CD4-positive, alpha-beta T cell (primary cell): Measurements from ENCODE around the gene COPS3. TPM values are rescaled to one million over a fixed set of nuclear protein-coding genes. Genes with fewer than 3 reads are reported as not detected.

Experiments used
- ATAC-seq: fragments of 200-7000 bp; cut with Tn5 transposase; one replicate; pipeline ENCODE4 v1.10.0; 2022; ENCODE audit warnings: mild to moderate bottlenecking; ENCODE audit not compliant: poor library complexity
- CTCF ChIA-PET: fragments of 350-600 bp; sonication (Branson Sonifier 250); formaldehyde crosslinking; loops from one replicate; lab custom pipeline; 2021; ENCODE audit warnings: antibody characterized with exemption, inconsistent platforms; lab: Charles Lee
- POLR2A ChIA-PET: fragments of 350-600 bp; sonication (Branson Sonifier 250); formaldehyde crosslinking; loops from one replicate; lab custom pipeline; 2021; ENCODE audit warnings: antibody characterized with exemption, inconsistent platforms; lab: Charles Lee
- DNase-seq, 14 experiments: peaks; one replicate each; pipeline ENCODE4 v3.0.0-alpha.2; 2013 to 2020; ENCODE audit warnings: mixed read lengths in 2 of 14
- H3K27ac ChIP-seq, 2 donors: one replicate each; pipeline versions ENCODE4 v1.5.1 to v1.7.0; 2013; ENCODE audit warnings: low read length in 2 of 2, low read depth in 1 of 2, mild to moderate bottlenecking in 1 of 2
- H3K27me3 ChIP-seq, 2 experiments: 1 replicate in 1 of 2; 2 replicates in 1 of 2; pipeline versions ENCODE4 v1.6.1 to v1.7.0; 2013; ENCODE audit warnings: low read length in 2 of 2, control low read depth in 1 of 2, mild to moderate bottlenecking in 1 of 2, moderate library complexity in 1 of 2; ENCODE audit not compliant: insufficient read depth in 2 of 2, control insufficient read depth in 1 of 2
- H3K36me3 ChIP-seq: one replicate; pipeline ENCODE4 v1.6.1; 2013; ENCODE audit warnings: low read length, control low read depth; ENCODE audit not compliant: insufficient read depth
- H3K4me1 ChIP-seq: one replicate; pipeline ENCODE4 v1.6.1; 2013; ENCODE audit warnings: low read length, control low read depth; ENCODE audit not compliant: insufficient read depth
- H3K4me3 ChIP-seq: one replicate; pipeline ENCODE4 v1.5.1; 2013; ENCODE audit warnings: mild to moderate bottlenecking, low read length, moderate library complexity
- H3K9me3 ChIP-seq, 2 experiments: 1 replicate in 1 of 2; 2 replicates in 1 of 2; pipeline versions ENCODE4 v1.6.1 to v1.7.0; 2013; ENCODE audit warnings: low read length in 2 of 2, mild to moderate bottlenecking in 2 of 2, control low read depth in 1 of 2, moderate library complexity in 1 of 2; ENCODE audit not compliant: control insufficient read depth in 1 of 2, insufficient read depth in 1 of 2
- H3K27ac Mint-ChIP-seq: one replicate; pipeline ENCODE4 v1.8.0; 2020; ENCODE audit warnings: mixed read lengths
- H3K27me3 Mint-ChIP-seq: one replicate; pipeline ENCODE4 v1.8.0; 2021; ENCODE audit warnings: mixed read lengths
- H3K36me3 Mint-ChIP-seq: one replicate; pipeline ENCODE4 v1.8.0; 2021; ENCODE audit warnings: low read depth, mixed read lengths
- H3K4me1 Mint-ChIP-seq: one replicate; pipeline ENCODE4 v1.8.0; 2021; ENCODE audit warnings: low read depth, mixed read lengths
- H3K4me3 Mint-ChIP-seq: one replicate; pipeline ENCODE4 v1.8.0; 2020; ENCODE audit warnings: mild to moderate bottlenecking, mixed read lengths
- H3K9me3 Mint-ChIP-seq: one replicate; pipeline ENCODE4 v1.8.0; 2020; ENCODE audit warnings: mixed read lengths
- CTCF ChIP-seq: fragments of 200-600 bp; IDR thresholded peaks from one replicate; pipeline ENCODE4 v1.8.0; 2022; ENCODE audit warnings: antibody characterized with exemption, mild to moderate bottlenecking
- intact Hi-C, 2 experiments: fragments of 100-400 bp; cut with DNase I in 1 of 2; cut with micrococcal nuclease in 1 of 2; formaldehyde crosslinking; loops; one replicate each; pipeline versions ENCODE4 v1.15.1 to v1.9.0; 2023 to 2025; cut with DNase I, micrococcal nuclease
- total RNA-seq, 174 experiments: library from RNA in 2 of 174; stranded (reverse) in 2 of 174; gene quantifications; one replicate each; pipeline ENCODE4 v1.2.3 and lab custom pipeline; 2021 to 2026

Gene COPS3
- total RNA-seq, 2 experiments from 2014 or later, result 73.1 to 75.0 TPM

- POLR2A ChIA-PET, result interaction anchor here (1.0 to 1.7 kb wide), 2 partner anchors 19 to 26 kb away, joined by 5 to 6 read pairs; no protein-coding TSS in a partner anchor
- peaks cover 34% of the 10 kb centered on the region for H3K4me1 Mint-ChIP-seq
- peaks cover 24% of the 10 kb centered on the region for H3K36me3 ChIP-seq
- peaks cover 34% of the 10 kb centered on the region for H3K4me1 ChIP-seq
- H3K4me3 Mint-ChIP-seq, result no peak overlapping the region
- peaks cover 0 to 5% of the 10 kb centered on the region in 2 experiments for H3K9me3 ChIP-seq
- H3K27me3 Mint-ChIP-seq, result no peaks in the 10 kb centered on the region
- H3K27ac Mint-ChIP-seq, result no peak overlapping the region
- CTCF ChIA-PET, result no interaction called here
- DNase-seq (no peak), ATAC-seq (no peak)
- intact Hi-C loops, result loop anchor here in 1 of 2 experiments (10.0 kb wide), 1 partner anchor 47 kb away; no protein-coding TSS in a partner anchor
- H3K4me3 ChIP-seq, result no peak overlapping the region
- no peaks in the 10 kb centered on the region for H3K9me3 Mint-ChIP-seq
- no peak overlapping the region for H3K27ac ChIP-seq
- H3K36me3 Mint-ChIP-seq, result peaks cover 47% of the 10 kb centered on the region
- no peak for TF ChIP-seq CTCF
- no peaks in the 10 kb centered on the region for H3K27me3 ChIP-seq
Observed at GRCh38 chr17:17201907-17202306, 79.1 kb downstream of the COPS3 start.

- Mint-ChIP-seq H3K27ac (no peak overlapping the region), H3K9me3 (no peaks in the 10 kb centered on the region), H3K4me1 (peaks cover 37% of the 10 kb centered on the region), H3K4me3 (no peak overlapping the region), H3K27me3 (no peaks in the 10 kb centered on the region), H3K36me3 (peaks cover 47% of the 10 kb centered on the region)
- ChIA-PET CTCF (no interaction called here), POLR2A (interaction anchor here (0.9 to 1.7 kb wide), 3 partner anchors 13 to 25 kb away, joined by 3 to 6 read pairs (median 5); no protein-coding TSS in a partner anchor)
- ATAC-seq (no peak), DNase-seq (no peak)
- intact Hi-C loops, result loop anchor here in 1 of 2 experiments (10.0 kb wide), 1 partner anchor 46 kb away; no protein-coding TSS in a partner anchor
- TF ChIP-seq CTCF, result no peak
- peaks cover 24% of the 10 kb centered on the region for H3K36me3 ChIP-seq
- H3K4me1 ChIP-seq, result peaks cover 29% of the 10 kb centered on the region
- H3K9me3 ChIP-seq, result no peaks in the 10 kb centered on the region
- no peak overlapping the region for H3K27ac ChIP-seq
- H3K4me3 ChIP-seq, result no peak overlapping the region
- no peaks in the 10 kb centered on the region for H3K27me3 ChIP-seq
Observed at GRCh38 chr17:17201271-17201670, 79.8 kb downstream of the COPS3 start.

- H3K27ac Mint-ChIP-seq, result no peak overlapping the region
- intact Hi-C loops, result loop anchor here in 1 of 2 experiments (10.0 kb wide), 1 partner anchor 46 kb away; no protein-coding TSS in a partner anchor
- CTCF ChIA-PET, result no interaction called here
Observed at GRCh38 chr17:17200831-17201230, 80.2 kb downstream of the COPS3 start.

More at GRCh38 chr17:17200831-17201230, 80.2 kb downstream of the COPS3 start:
- H3K36me3 Mint-ChIP-seq, result peaks cover 47% of the 10 kb centered on the region
- no peaks in the 10 kb centered on the region for H3K27me3 Mint-ChIP-seq
- no peak overlapping the region for H3K27ac ChIP-seq
- peaks cover 24% of the 10 kb centered on the region for H3K36me3 ChIP-seq
- ATAC-seq, result no peak
- no peaks in the 10 kb centered on the region for H3K9me3 ChIP-seq
- H3K4me3 Mint-ChIP-seq, result no peak overlapping the region
- H3K4me1 Mint-ChIP-seq, result peaks cover 37% of the 10 kb centered on the region
- peaks cover 29% of the 10 kb centered on the region for H3K4me1 ChIP-seq
- H3K27me3 ChIP-seq, result no peaks in the 10 kb centered on the region
- no peak overlapping the region for H3K4me3 ChIP-seq
- no peaks in the 10 kb centered on the region for H3K9me3 Mint-ChIP-seq
- no peak for DNase-seq
- TF ChIP-seq CTCF, result no peak
- POLR2A ChIA-PET, result interaction anchor here (0.9 to 1.7 kb wide), 3 partner anchors 13 to 25 kb away, joined by 3 to 6 read pairs (median 5); no protein-coding TSS in a partner anchor
